ENCODE data around the gene IFITM10. TPM values are rescaled to one million over a fixed set of nuclear protein-coding genes. Genes with fewer than 3 reads are reported as not detected.
"Not testable (repeated sequence)": the region's sequence is repeated elsewhere in the genome, so short reads cannot be mapped to it uniquely, and the experiment has no call there.

The IFITM10 gene
- total RNA-seq, 1 donor from 2014 or later, result 0.80 TPM

GRCh38 chr11:1691878-1692707 lies 58.3 kb downstream of the IFITM10 start:
- DNase-seq (ENCODE audit: low read depth), result no peak

DNA sequence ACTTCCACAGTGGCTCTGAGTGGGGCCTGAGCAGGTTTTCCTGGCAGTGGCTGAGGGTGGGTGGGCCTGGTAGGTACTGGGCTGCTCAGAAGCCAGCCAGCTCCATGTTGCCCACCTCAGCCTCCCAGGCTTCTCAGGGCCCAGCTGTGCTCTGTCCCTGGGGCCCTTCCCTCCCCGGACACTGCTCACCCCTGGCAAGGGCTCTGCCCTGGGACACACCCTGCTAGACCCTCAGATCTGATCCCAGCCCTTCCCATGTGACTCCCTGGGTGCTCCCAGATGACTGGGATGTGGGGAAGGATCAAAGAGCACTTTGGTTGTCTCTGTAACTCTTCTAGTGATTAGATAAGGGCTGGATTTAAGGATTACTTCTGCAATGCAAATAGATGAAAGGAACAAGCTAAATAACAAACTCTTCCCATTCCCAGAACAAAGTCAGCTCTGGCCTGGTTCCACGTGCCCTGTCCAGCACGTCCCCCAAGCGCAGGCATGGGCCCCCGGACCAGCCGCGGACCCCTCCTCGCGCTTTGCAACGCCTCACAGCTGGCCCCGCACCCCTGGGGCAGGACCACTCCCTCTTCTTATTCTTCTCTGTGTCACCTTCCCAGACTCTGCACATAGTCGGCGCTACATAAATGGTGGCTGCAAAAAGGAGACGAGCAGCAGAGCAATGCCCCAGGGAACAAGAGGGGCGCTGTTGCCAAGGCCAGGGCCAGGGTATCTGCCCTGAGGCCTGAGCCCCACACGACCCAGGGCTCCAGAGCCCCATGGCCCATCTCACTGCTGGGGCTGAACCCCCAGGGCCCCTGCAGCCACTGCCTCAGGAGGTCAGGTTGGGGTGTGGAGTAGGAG lies 59.1 kb downstream of the IFITM10 start:
- DNase-seq (ENCODE audit: low read depth), result no peak

- DNase-seq (ENCODE audit: low read depth), result no peak
Observed at GRCh38 chr11:1690167-1691025, 60.0 kb downstream of the IFITM10 start.

DNA sequence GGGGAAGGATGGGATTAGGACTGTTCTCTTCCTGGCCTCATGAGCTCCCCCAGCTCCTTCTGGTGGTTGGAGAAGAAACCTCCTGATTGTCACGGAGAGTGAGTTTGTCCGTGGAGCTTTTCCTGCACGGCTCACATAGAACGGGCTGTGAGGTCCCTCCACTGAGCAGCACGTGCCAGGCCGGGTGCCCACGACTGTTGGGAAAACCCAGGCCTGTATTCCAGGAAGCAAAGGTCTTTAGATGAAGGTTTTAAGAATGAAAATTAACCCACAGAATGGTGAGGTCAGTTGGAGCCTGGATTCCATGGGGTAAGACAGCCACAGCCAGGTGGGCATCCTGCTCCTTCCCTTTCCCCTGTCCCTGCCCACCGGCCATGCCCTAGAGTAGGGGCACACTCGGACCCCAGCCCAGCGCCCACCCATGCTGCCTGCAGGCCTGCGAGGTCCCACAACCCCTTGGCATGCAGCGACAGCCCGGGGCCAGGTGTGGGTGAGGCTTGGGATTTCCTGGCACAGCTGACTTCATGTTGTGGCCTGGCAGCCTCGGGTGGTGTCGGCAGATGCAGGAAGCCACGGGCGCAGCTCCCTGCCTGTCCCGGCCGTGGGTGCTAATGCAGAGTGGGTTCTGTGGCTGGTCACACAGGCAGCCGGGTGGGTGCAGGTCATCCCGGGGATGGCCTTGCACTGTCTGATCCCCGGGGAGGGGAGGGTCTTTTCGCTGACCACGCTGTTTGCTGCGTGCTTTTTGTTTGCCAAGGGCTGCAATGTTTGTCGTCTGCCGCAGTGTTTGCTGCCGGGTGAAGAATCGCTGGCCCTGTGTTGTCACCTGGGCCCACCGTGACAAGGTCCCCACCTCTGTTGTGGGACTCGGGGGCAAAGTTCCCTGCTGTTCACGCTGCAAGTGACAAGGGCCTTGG lies 60.9 kb downstream of the IFITM10 start:
- not testable (repeated sequence) for DNase-seq (ENCODE audit: low read depth)

- DNase-seq (ENCODE audit: low read depth), result not testable (repeated sequence)
Observed at GRCh38 chr11:1688336-1688947, 62.0 kb downstream of the IFITM10 start.

DNA sequence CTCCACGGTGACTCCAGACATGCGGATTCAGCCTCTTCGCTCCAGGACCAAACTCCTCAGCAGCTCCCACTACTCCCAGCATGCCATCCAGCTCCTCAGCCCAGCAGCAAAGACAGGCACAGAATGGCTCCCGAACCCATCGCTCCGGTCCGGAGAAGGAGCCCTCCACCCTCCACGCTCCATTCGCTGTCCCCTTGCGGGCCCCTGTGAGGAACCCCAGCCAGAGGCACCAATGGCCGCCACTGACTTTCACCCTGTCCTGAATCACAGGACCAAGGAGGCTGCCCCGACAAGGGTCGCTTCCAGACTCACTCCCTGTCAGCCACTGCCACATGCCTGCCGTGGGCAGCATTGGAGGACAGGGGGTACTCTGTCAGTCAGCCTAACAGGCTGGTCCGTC lies 64.2 kb downstream of the IFITM10 start:
- not testable (repeated sequence) for DNase-seq (ENCODE audit: low read depth)

DNA sequence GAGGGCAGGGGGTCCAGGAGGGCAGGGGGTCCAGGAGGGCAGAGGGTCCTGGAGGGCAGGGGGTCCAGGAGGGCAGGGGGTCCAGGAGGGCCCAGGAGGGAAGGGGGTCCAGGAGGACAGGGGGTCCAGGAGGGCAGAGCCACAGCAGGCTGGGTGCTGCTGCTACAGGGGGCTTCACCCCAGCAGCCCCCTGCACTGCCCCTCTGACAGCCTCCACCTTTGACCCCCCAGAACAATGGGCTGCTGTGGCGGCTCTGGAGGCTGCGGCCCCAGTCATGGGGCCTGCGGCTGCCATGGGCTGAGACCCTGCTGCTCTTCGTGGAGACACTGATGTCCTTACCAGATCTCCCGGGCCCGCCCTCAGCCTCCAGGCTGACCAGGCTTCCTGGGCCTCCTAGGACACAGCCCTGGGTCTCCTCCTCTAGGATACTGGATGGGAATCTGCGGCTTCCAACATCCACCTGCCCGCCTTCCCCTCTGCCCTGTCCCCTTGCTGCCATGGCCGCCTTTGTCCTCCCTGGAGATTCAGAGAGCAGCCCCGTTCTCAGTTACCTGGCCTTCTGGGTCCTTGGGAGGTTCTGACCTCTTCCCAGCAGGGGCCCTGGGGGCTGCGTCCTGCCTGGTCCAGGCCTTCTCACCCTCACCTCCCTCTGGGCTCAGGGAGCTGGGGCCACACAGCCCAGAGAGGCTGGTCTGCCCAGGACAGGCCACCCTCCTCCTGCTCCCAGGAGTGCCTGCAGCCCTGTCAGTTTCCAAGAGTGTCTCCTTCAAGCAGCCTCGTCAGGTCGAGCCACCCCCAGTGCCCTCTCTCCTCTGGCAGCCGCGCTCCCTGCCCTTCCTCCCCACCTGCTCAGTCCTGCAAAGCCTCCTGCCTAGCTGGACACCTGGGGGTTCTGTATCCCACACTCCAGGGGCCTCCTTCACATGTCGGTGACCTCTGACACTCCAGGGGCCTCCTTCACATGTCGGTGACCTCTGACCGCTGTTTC lies 65.2 kb downstream of the IFITM10 start:
- DNase-seq (ENCODE audit: low read depth), result not testable (repeated sequence)

GRCh38 chr11:1683904-1684572 lies 66.4 kb downstream of the IFITM10 start:
- not testable (repeated sequence) for DNase-seq (ENCODE audit: low read depth)

DNA sequence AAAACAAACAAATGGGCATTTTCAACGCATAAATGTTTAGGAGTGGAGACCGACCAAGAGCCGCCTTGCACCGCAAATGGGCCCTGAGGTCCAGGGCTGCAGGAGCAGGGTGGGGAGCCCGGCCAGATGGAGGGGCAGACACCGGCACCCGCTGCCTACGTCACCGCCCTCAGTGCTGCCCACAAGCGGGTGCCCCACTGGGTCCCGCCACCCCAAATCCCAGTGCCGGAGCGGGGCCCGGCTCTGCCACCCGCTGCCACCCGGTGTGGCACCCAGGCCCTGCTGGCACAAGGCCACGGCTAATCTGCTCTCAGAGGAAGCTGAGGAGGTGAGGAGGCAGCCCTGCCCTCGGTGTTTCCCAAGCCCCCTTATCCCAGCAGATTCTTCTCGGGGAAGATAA lies 67.2 kb downstream of the IFITM10 start:
- DNase-seq (ENCODE audit: low read depth), result not testable (repeated sequence)

Other genes with a start within 250 kb of the IFITM10 start
- gene DUSP8, start 178.3 kb downstream of the IFITM10 start, total RNA-seq, result 1.9 and 9.0 TPM in 2 replicates
- gene KRTAP5-1, start 165.3 kb downstream of the IFITM10 start, total RNA-seq, result not detected in 2 replicates
- gene KRTAP5-2, start 152.3 kb downstream of the IFITM10 start, total RNA-seq, result not detected in 2 replicates
- not detected in 2 replicates for gene KRTAP5-3, start 142.1 kb downstream of the IFITM10 start, total RNA-seq
- gene KRTAP5-4, start 128.5 kb downstream of the IFITM10 start, total RNA-seq, result not detected in 2 replicates
- not detected in 2 replicates for gene KRTAP5-5, start 120.8 kb downstream of the IFITM10 start, total RNA-seq
- not detected in 2 replicates for gene KRTAP5-6, start 53.4 kb downstream of the IFITM10 start, total RNA-seq
- gene CTSD, start 13.3 kb upstream of the IFITM10 start, total RNA-seq, result 226 and 1,216 TPM in 2 replicates
- 0.05 TPM in 1 of 2 replicates, not detected in the other for gene SYT8, start 84.4 kb upstream of the IFITM10 start, total RNA-seq
- not detected in 2 replicates for gene TNNI2, start 88.4 kb upstream of the IFITM10 start, total RNA-seq
- not detected in 2 replicates for gene LSP1, start 102.5 kb upstream of the IFITM10 start, total RNA-seq
- gene PRR33, start 141.3 kb upstream of the IFITM10 start, total RNA-seq, result not detected in 2 replicates
- gene TNNT3, start 169.1 kb upstream of the IFITM10 start, total RNA-seq, result not detected in 2 replicates
- gene MRPL23, start 196.7 kb upstream of the IFITM10 start, total RNA-seq, result 3.6 and 173 TPM in 2 replicates
- 0.55 TPM in 1 of 2 replicates, not detected in the other for gene H19, start 247.2 kb upstream of the IFITM10 start, total RNA-seq

All from renal cortical epithelial cell (primary cell).